Measurements from ENCODE around the gene NDST3. TPM values are rescaled to one million over a fixed set of nuclear protein-coding genes. Genes with fewer than 3 reads are reported as not detected.
A peak's percentile ranks its signal among the peaks of the same experiment; 100 is the strongest.

Gene NDST3
- total and polyA plus RNA-seq, 2 of the 13 experiments (the other 11 are each of a cell fraction or from before 2014, with no cell fraction given), result not detected

GRCh38 chr4:118278473-118279274 lies 244.4 kb downstream of the NDST3 start (continued):
- TF ChIP-seq, protein P1, sequence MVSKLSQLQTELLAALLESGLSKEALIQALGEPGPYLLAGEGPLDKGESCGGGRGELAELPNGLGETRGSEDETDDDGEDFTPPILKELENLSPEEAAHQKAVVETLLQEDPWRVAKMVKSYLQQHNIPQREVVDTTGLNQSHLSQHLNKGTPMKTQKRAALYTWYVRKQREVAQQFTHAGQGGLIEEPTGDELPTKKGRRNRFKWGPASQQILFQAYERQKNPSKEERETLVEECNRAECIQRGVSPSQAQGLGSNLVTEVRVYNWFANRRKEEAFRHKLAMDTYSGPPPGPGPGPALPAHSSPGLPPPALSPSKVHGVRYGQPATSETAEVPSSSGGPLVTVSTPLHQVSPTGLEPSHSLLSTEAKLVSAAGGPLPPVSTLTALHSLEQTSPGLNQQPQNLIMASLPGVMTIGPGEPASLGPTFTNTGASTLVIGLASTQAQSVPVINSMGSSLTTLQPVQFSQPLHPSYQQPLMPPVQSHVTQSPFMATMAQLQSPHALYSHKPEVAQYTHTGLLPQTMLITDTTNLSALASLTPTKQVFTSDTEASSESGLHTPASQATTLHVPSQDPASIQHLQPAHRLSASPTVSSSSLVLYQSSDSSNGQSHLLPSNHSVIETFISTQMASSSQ (IDR thresholded peaks at IDR 0.05; ENCODE audit: low read depth), result 0 out of 2 replicates have a peak, but pooled peaks have one; percentile 27
- TF ChIP-seq, protein P1 (CRISPR knock-in tag; IDR thresholded peaks at IDR 0.05; ENCODE audit: borderline replicate concordance), result peak; percentile 83
- TF ChIP-seq ZNF670 (CRISPR knock-in tag; IDR thresholded peaks at IDR 0.05; ENCODE audit: borderline replicate concordance), result peak; percentile 30; the same call in 1 of the 2 replicates
- TF ChIP-seq NR2F2 (IDR thresholded peaks at IDR 0.05; ENCODE audit: borderline replicate concordance, low read depth), result no peak; the same call in 1 of the 2 replicates
- TF ChIP-seq NAIF1 (CRISPR knock-in tag; IDR thresholded peaks at IDR 0.05; ENCODE audit: borderline replicate concordance), result peak; percentile 88
- TF ChIP-seq ZNF564 (CRISPR knock-in tag; IDR thresholded peaks at IDR 0.05), result peak; percentile 60; the same call in 1 of the 2 replicates
- TF ChIP-seq, protein P2, sequence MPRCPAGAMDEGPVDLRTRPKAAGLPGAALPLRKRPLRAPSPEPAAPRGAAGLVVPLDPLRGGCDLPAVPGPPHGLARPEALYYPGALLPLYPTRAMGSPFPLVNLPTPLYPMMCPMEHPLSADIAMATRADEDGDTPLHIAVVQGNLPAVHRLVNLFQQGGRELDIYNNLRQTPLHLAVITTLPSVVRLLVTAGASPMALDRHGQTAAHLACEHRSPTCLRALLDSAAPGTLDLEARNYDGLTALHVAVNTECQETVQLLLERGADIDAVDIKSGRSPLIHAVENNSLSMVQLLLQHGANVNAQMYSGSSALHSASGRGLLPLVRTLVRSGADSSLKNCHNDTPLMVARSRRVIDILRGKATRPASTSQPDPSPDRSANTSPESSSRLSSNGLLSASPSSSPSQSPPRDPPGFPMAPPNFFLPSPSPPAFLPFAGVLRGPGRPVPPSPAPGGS (CRISPR knock-in tag; IDR thresholded peaks at IDR 0.05), result no peak
- TF ChIP-seq PRDM10 (CRISPR knock-in tag; IDR thresholded peaks at IDR 0.05; ENCODE audit: low read depth), result peak; percentile 81
- 0 out of 2 replicates have a peak, but pooled peaks have one; percentile 9 for TF ChIP-seq CREBL2 (CRISPR knock-in tag; IDR thresholded peaks at IDR 0.05; ENCODE audit: borderline replicate concordance)
- peak; percentile 57; the same call in 1 of the 2 replicates for TF ChIP-seq ZBTB25 (CRISPR knock-in tag; IDR thresholded peaks at IDR 0.05)
- peak; percentile 55; the same call in 1 of the 2 replicates for TF ChIP-seq MTA1 (CRISPR knock-in tag; IDR thresholded peaks at IDR 0.05; ENCODE audit: borderline replicate concordance)
- TF ChIP-seq SRF (IDR thresholded peaks at IDR 0.05; ENCODE audit: low read depth, low read length), result no peak
- TF ChIP-seq SKI (IDR thresholded peaks at IDR 0.05; ENCODE audit: partially characterized antibody), result peak; percentile 62
- peak; percentile 80; the same call in 1 of the 2 replicates for TF ChIP-seq ZNF205 (CRISPR knock-in tag; IDR thresholded peaks at IDR 0.05)
- TF ChIP-seq ZNF639 (CRISPR knock-in tag; conservative IDR thresholded peaks at IDR 0.05), result peak; percentile 52; the same call in 1 of the 2 replicates
